ENCODE data around the gene PIAS2. TPM values are rescaled to one million over a fixed set of nuclear protein-coding genes. Genes with fewer than 3 reads are reported as not detected.

The PIAS2 gene
- total RNA-seq, 1 donor from 2014 or later, result 36.0 TPM

DNA sequence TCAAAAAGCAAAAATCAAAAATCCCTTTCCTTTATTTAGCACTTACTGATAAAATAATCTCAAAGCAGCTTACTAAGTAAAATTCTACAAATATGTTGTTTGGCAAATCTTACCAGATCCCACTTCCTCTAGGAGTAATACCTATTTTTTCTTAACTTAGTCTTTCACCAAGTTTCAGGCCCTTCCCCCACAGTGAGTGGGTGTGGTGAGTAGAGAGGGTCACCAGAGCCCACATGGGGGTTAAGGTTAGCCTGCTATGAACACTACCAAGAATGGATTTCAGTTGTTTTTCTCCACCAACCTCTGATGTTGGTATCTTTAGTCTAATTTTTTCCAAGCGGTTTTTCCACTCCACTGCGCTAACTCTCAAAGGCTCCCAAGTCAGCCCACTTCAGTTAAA, 23.2 kb downstream of the PIAS2 start:
- Mint-ChIP-seq H3K4me1 (peaks cover 33% of the 10 kb centered on the region), H3K27me3 (no peaks in the 10 kb centered on the region), H3K36me3 (ENCODE audit: low read depth) (peaks cover 24% of the 10 kb centered on the region), H3K4me3 (no peak overlapping the region), H3K9me3 (peaks cover 2% of the 10 kb centered on the region), H3K27ac (no peak overlapping the region)
- TF ChIP-seq CTCF (IDR thresholded peaks at IDR 0.05), result no peak
- DNase-seq (no peak), ATAC-seq (ENCODE audit: low read depth) (no peak)
- ChIA-PET CTCF (no interaction called here), POLR2A (no interaction called here)
- intact Hi-C loops (cut with micrococcal nuclease), result no loop called here

GRCh38 chr18:46893360-46893759, 23.9 kb downstream of the PIAS2 start:
- no peak for TF ChIP-seq CTCF (IDR thresholded peaks at IDR 0.05)
- ChIA-PET CTCF (no interaction called here), POLR2A (no interaction called here)
- intact Hi-C loops (cut with micrococcal nuclease), result no loop called here
- DNase-seq, result no peak
- ATAC-seq (ENCODE audit: low read depth), result no peak
- Mint-ChIP-seq H3K4me3 (no peak overlapping the region), H3K27ac (no peak overlapping the region), H3K9me3 (peaks cover 9% of the 10 kb centered on the region), H3K4me1 (peaks cover 32% of the 10 kb centered on the region), H3K27me3 (no peaks in the 10 kb centered on the region), H3K36me3 (ENCODE audit: low read depth) (peaks cover 31% of the 10 kb centered on the region)

DNA sequence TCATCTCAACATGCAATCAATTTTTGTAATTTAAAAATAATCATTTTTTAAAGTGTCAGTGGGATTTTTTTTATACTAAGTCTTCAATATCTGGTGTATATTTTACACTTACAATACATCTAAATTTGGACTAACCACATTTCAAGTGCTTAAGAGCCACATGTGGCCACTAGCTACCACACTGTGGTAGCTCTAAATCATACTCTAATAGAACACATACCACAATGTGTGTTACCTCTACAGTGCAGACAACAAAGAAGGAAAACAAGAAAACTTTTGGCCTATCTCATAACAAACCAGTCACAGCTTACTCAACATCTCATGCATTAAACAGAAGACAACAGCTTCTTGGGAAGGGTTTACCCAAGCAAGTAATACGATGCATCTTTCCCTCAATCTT, 24.5 kb downstream of the PIAS2 start:
- Mint-ChIP-seq H3K36me3 (ENCODE audit: low read depth) (peaks cover 36% of the 10 kb centered on the region), H3K4me3 (no peak overlapping the region), H3K4me1 (peaks cover 32% of the 10 kb centered on the region)

GRCh38 chr18:46891742-46892214, 25.5 kb downstream of the PIAS2 start:
- DNase-seq (no peak), ATAC-seq (ENCODE audit: low read depth) (peak; percentile 52)
- ChIA-PET POLR2A (no interaction called here), CTCF (no interaction called here)
- H3K4me3 Mint-ChIP-seq, result no peak overlapping the region
- no peak for TF ChIP-seq CTCF (IDR thresholded peaks at IDR 0.05)
- no peak overlapping the region for H3K27ac Mint-ChIP-seq
- no peaks in the 10 kb centered on the region for H3K27me3 Mint-ChIP-seq
- peaks cover 25% of the 10 kb centered on the region for H3K4me1 Mint-ChIP-seq
- peaks cover 40% of the 10 kb centered on the region for H3K36me3 Mint-ChIP-seq (ENCODE audit: low read depth)
- peaks cover 12% of the 10 kb centered on the region for H3K9me3 Mint-ChIP-seq
- intact Hi-C loops (cut with micrococcal nuclease), result no loop called here

More for the DNA sequence above, 24.5 kb downstream of the PIAS2 start:
- Mint-ChIP-seq H3K9me3 (peaks cover 10% of the 10 kb centered on the region), H3K27me3 (no peaks in the 10 kb centered on the region), H3K27ac (no peak overlapping the region)
- intact Hi-C loops (cut with micrococcal nuclease), result no loop called here
- TF ChIP-seq CTCF (IDR thresholded peaks at IDR 0.05), result no peak
- CTCF ChIA-PET, result no interaction called here
- no peak for DNase-seq
- no peak for ATAC-seq (ENCODE audit: low read depth)
- POLR2A ChIA-PET, result no interaction called here

DNA sequence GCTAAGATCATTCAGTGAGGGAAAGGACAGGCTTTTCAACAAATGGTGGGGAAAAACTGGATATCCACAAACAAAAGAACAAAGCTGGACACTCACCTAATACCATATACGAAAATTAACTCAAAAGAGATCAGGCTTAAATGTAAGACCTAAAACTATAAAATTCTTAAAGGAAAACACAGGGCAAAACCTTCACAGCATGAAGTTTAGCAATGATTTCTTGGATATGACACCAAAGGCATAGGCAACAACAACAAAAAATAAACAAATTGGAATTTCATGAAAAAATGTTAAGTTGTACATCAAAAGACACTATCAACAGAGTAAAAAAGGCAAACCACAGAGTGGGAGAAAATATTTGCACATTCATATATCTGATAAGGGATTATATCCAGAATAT, 28.3 kb downstream of the PIAS2 start:
- H3K27ac Mint-ChIP-seq, result no peak overlapping the region
- ATAC-seq (ENCODE audit: low read depth) (no peak), DNase-seq (no peak)
- peaks cover 12% of the 10 kb centered on the region for H3K9me3 Mint-ChIP-seq
- no peaks in the 10 kb centered on the region for H3K27me3 Mint-ChIP-seq
- H3K4me1 Mint-ChIP-seq, result peaks cover 17% of the 10 kb centered on the region
- intact Hi-C loops (cut with micrococcal nuclease), result no loop called here
- H3K4me3 Mint-ChIP-seq, result no peak overlapping the region
- POLR2A ChIA-PET, result no interaction called here
- CTCF ChIA-PET, result no interaction called here
- H3K36me3 Mint-ChIP-seq (ENCODE audit: low read depth), result peaks cover 36% of the 10 kb centered on the region
- TF ChIP-seq CTCF (IDR thresholded peaks at IDR 0.05), result no peak
